ENCODE data around the gene TRAP1. TPM values are rescaled to one million over a fixed set of nuclear protein-coding genes. Genes with fewer than 3 reads are reported as not detected.

Gene TRAP1
- total RNA-seq, 1 experiment from 2014 or later = 137 TPM

GRCh38 chr16:3751878-3752277 is 34.6 kb upstream of the TRAP1 start:
- Histone ChIP-seq H3K4me1 (ENCODE audit: control insufficient read depth, insufficient read depth, low read length) (no peaks in the 10 kb centered on the region), H3K4me3 (ENCODE audit: low read depth in 2 of 2, low read length in 2 of 2) (no peak overlapping the region), H3K36me3 (ENCODE audit: control insufficient read depth, insufficient read depth, low read length) (peaks cover 17% of the 10 kb centered on the region; the same call in 1 of the 2 replicates), H3K9me3 (ENCODE audit: control insufficient read depth, insufficient read depth, low read depth, low read length) (no peaks in the 10 kb centered on the region), H3K27ac (ENCODE audit: low read length) (no peak overlapping the region), H3K27me3 (ENCODE audit: control insufficient read depth, insufficient read depth, low read length) (no peaks in the 10 kb centered on the region)
- in situ Hi-C loops (cut with HindIII; ENCODE audit: low pct_unique_long_range_greater_than_20kb, low sequenced_read_pairs) (no loop called here), intact Hi-C loops (cut with micrococcal nuclease; ENCODE audit: unreplicated experiment) (no loop called here)
- CTCF ChIA-PET = no interaction called here
- BruUV-seq (replicated peaks) = no TSS peak
- POLR2A ChIA-PET = no interaction called here
- TF ChIP-seq TCF7L2 (IDR thresholded peaks at IDR 0.05; ENCODE audit: low read depth, low read length) (no peak), CTCF (IDR thresholded peaks at IDR 0.05) (no peak), POLR2AphosphoS5 (IDR thresholded peaks at IDR 0.05; ENCODE audit: low read depth, low read length) (no peak), REST (IDR thresholded peaks at IDR 0.05; ENCODE audit: insufficient read depth in 1 of 2, low read depth in 2 of 2, low read length in 1 of 2) (no peak), SIN3A (IDR thresholded peaks at IDR 0.05; ENCODE audit: borderline replicate concordance, insufficient read depth, low read depth, low read length) (no peak)
- no peak for ATAC-seq
- no peak for DNase-seq (ENCODE audit: low read depth, low spot score)

- H3K36me3 ChIP-seq (ENCODE audit: control insufficient read depth, insufficient read depth, low read length) = peaks cover 11% of the 10 kb centered on the region; the same call in 1 of the 2 replicates
- TF ChIP-seq SIN3A (IDR thresholded peaks at IDR 0.05; ENCODE audit: borderline replicate concordance, insufficient read depth, low read depth, low read length) (no peak), POLR2AphosphoS5 (IDR thresholded peaks at IDR 0.05; ENCODE audit: low read depth, low read length) (no peak), CTCF (IDR thresholded peaks at IDR 0.05) (no peak), REST (IDR thresholded peaks at IDR 0.05; ENCODE audit: insufficient read depth in 1 of 2, low read depth in 2 of 2, low read length in 1 of 2) (no peak), TCF7L2 (IDR thresholded peaks at IDR 0.05; ENCODE audit: low read depth, low read length) (no peak)
- no peaks in the 10 kb centered on the region for H3K27me3 ChIP-seq (ENCODE audit: control insufficient read depth, insufficient read depth, low read length)
- no peaks in the 10 kb centered on the region for H3K4me1 ChIP-seq (ENCODE audit: control insufficient read depth, insufficient read depth, low read length)
- ChIA-PET CTCF (no interaction called here), POLR2A (no interaction called here)
- no peak for ATAC-seq
- no TSS peak for BruUV-seq (replicated peaks)
- no peak for DNase-seq (ENCODE audit: low read depth, low spot score)
- no peak overlapping the region for H3K27ac ChIP-seq (ENCODE audit: low read length)
- in situ Hi-C loops (cut with HindIII; ENCODE audit: low pct_unique_long_range_greater_than_20kb, low sequenced_read_pairs) = no loop called here
- intact Hi-C loops (cut with micrococcal nuclease; ENCODE audit: unreplicated experiment) = no loop called here
- no peak overlapping the region for H3K4me3 ChIP-seq (ENCODE audit: low read depth in 2 of 2, low read length in 2 of 2)
- H3K9me3 ChIP-seq (ENCODE audit: control insufficient read depth, insufficient read depth, low read depth, low read length) = no peaks in the 10 kb centered on the region
These were observed 31.0 kb upstream of the TRAP1 start for GRCh38 chr16:3748307-3748706.

Measured in Panc1 (cell line).